NCI-H82 treated with DMSO at 0.1 percent for 48 hours (cell line): ENCODE results near the gene MTHFR.

Experiments used
- DNase-seq: peaks from one replicate; lab custom pipeline; 2025; ENCODE audit not compliant: unreplicated experiment; lab: John Stamatoyannopoulos, UW

MTHFR gene

DNA sequence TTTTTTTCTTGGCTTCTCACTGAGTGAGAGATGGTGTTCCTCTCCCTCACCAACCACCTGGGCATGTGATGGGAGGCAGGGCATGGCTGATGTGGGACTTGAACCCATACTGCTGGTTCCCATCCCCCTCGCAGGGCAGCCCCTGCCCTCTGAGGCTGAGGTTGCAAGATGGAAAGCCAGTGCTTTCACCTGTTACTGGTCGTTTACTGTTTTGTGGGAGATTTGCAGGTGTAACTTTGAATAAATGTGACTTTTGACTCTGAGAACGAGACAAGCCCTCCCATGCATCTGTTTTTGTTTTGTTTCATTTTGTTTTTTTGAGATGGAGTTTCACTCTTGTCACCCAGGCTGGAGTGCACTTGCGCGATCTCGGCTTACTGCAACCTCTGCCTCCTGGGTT lies 22.2 kb downstream of the MTHFR start:
- no peak for DNase-seq

- no peak for DNase-seq
These were observed 23.5 kb downstream of the MTHFR start for GRCh38 chr1:11782127-11782708.

DNA sequence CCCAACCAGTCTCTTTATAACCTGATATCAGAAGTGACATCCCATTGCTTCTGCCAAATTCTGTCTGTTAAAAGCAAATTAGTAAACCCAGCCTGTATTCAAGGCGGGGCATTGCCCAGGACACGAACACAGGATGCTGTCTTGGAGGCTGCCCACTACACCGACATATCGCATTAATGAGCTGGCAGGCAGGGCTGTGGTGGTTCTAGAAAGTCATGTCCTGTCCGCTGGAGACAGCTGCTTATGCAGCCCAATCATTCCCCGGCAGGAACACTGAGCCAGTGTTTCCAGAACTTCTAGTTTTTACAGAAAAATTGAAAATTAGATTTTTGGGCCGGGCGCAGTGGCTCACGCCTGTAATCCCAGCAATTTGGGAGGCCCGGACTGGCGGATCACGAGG lies 24.5 kb downstream of the MTHFR start:
- DNase-seq: no peak

- no peak for DNase-seq
These were observed 25.2 kb downstream of the MTHFR start for GRCh38 chr1:11780380-11781147.

DNA sequence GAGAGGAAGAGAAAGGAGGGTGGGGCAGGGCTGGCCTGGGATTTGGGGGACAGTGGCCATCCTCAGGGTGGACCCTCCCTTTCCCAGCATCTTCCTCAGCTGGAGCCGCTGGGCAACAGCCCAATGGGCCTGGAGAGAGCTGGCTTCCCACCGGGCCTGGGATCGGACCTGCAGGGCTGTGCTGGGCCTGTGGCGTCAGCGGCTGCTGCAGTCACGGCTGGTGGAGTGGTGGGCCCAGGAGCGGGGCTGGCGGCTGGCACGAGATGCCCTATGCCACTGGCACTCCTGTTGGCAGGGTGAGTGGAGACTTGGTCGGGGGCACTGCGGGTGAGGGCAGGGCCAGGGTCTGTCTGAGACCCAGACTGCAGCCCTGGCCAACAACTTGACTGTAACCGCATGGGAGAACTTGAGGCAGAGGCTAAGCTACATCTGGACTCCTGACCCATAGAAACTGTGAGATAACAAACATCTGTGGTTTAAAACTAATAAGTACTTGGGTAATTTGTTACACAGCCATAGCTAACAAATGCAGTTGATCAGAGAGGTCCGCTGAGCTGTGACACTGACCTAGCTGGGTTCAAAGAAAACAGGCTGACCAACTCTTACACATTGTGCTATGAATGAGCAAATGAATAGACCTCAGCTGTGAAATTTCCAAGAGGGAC lies 25.9 kb downstream of the MTHFR start:
- no peak for DNase-seq

- no peak for DNase-seq
These were observed 26.7 kb downstream of the MTHFR start for GRCh38 chr1:11778844-11779623.

DNA sequence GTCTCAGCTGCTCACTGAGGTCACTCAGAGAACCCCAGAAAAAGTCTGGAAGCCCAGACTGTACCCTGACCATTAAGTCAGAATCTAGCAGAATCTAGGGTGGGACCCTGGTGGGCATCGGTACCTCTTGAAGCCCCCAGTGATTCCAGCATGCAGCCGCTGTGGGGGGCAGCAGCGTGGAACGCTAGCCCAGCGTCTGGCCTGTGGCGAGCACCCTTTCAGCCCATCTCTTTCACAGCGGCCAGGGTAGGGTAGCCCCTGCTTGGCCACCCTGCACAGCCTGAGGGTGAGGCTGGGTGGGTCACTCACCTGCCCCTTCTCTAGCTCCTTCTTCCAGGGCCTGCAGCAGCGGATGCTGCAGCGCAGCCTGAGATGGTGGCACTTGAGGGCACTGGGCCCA lies 27.4 kb downstream of the MTHFR start:
- DNase-seq: no peak

- DNase-seq: no peak
These were observed 28.0 kb downstream of the MTHFR start for GRCh38 chr1:11777658-11778322.

- no peak for DNase-seq
These were observed 31.0 kb downstream of the MTHFR start for GRCh38 chr1:11774753-11775152.

DNA sequence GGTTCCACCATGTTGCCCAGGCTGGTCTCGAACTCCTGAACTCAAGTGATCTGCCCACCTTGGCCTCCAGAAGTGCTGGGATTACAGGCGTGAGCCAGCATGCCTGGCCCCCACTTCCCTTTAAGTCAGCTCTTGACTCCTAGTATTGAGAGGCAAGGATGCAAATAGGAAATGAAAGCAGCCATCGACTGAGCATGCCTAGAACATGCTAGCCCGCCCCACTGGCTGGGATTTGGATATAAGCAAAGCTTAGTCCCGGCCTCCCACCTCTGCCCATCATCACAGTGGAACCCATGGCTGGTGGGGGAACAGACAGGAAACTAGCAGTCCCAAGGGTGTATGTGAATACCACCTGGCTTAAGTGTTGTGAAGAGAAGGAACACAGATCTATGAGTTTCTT lies 33.3 kb downstream of the MTHFR start:
- no peak for DNase-seq

- DNase-seq: no peak
These were observed 34.2 kb downstream of the MTHFR start for GRCh38 chr1:11771481-11772043.

- no peak for DNase-seq
These were observed 35.8 kb downstream of the MTHFR start for GRCh38 chr1:11770011-11770410.

DNA sequence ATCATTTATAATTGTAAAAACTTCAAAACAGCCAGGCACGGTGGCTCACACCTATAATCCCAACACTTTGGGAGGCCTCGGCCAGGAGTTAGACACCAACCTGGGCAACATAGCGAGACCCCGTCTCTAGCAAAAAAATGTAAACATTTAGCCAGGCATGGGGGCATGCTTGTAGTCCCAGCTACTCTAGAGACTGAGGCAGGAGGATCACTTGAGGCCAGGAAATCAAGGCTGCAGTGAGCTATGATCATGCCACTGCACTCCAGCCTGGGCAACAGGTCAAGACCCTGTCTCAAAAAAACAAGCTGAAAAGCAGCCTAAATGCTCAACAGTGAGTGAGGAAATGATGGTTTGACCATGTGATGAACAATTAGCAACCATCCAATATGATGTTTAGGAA lies 36.5 kb downstream of the MTHFR start:
- no peak for DNase-seq

DNA sequence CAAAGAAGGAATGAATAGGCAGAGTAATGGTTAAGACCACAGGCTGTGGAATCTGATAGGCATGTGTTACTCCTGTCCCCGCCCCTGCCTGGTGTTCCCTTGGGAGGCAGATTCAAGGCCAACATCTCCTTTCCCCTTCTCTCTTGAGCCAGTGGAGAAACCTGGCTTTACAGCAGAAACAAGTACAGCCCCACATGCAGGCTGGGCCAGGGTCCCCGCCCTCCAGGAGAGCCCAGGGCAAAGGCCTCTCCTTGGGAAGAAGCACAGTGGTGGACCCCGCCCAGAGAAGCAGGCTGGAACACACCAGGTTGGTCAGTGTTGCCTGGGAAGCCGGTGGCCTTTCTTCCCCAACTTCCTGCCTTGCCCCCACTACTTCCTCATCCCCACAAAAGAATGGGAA lies 36.9 kb downstream of the MTHFR start:
- no peak for DNase-seq

DNA sequence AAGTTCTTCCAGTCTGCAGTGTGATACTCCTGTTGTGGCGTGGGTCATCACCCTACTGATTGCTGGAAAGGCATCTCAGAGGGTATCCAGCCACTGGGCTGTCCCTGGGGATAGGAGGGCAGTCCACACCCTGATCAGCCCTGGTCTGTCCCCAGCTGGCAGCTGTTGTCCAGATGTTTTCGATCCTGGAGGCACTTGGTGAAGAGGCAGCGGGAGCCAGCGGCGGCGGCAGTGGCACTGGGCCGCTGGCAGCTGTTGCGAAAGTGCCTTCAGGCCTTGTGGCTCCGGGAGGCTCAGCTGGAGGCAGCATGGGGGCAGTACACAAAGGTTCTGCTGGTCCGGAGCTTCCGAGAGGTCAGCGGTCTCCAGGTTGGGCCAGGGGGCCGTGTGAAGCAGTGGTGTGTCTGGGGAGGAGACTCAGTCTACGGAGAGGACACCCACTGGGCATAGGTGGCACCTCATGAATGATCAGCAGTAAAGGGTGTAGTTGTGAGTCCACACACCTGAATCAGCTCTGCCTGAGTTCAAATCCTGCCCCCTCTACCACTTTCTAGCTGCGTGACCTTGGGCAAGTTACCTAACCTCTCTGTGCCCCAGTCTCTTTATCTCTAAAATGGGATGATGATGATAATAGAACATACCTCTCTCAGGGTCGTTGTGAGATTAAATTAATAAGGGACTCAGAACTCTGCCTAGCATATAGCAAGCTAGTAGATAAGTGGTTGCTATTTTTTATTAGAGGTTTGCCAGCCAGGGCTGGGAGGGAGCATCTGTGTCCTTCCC lies 37.7 kb downstream of the MTHFR start:
- DNase-seq: no peak

- DNase-seq: no peak
These were observed 39.4 kb downstream of the MTHFR start for GRCh38 chr1:11766429-11766776.

GRCh38 chr1:11765661-11766428 lies 39.9 kb downstream of the MTHFR start:
- DNase-seq: no peak

GRCh38 chr1:11764519-11764918 lies 41.2 kb downstream of the MTHFR start:
- DNase-seq: no peak

DNA sequence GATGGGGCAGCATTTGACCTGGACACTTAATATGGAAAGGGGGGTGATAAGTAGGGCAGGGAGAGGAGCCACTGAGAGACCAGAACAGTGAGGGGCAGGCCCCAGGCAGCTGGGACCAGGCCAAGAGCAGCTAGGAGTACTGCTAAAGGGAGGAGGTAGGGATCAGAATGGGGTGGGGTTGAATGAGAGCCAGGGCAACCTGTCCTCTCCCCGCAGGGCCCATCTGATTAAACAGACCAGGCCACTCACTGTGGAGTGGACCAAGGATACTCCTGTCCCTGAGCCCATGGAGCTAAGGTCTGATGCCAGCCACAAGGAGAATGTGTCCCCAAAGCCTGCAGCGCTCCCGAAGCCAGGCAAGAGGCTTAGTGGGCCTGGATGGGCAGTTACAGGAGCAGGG lies 41.6 kb downstream of the MTHFR start:
- DNase-seq: no peak
